Left hindlimb (tissue), 1 donor: ENCODE data around the gene MMP24.
"Not testable (repeated sequence)": the region's sequence is repeated elsewhere in the genome, so short reads cannot be mapped to it uniquely, and the experiment has no call there.

ENCODE experiments used
- DNase-seq: peaks from one replicate; pipeline ENCODE4 v3.0.0-alpha.2; 2018

The MMP24 gene

GRCh38 chr20:35262321-35262720, 35.8 kb downstream of the MMP24 start:
- DNase-seq: not testable (repeated sequence)

GRCh38 chr20:35262731-35263531, 36.4 kb downstream of the MMP24 start:
- DNase-seq: not testable (repeated sequence)

- no peak for DNase-seq
Measured at GRCh38 chr20:35263532-35264341, 37.2 kb downstream of the MMP24 start.

- no peak for DNase-seq
Measured at GRCh38 chr20:35264755-35265154, 38.3 kb downstream of the MMP24 start.

GRCh38 chr20:35267092-35267491, 40.6 kb downstream of the MMP24 start:
- DNase-seq: no peak

GRCh38 chr20:35269055-35269781, 42.7 kb downstream of the MMP24 start:
- DNase-seq: no peak

- DNase-seq: no peak
Measured at GRCh38 chr20:35270021-35270902, 43.8 kb downstream of the MMP24 start.

GRCh38 chr20:35271073-35271882, 44.8 kb downstream of the MMP24 start:
- no peak for DNase-seq

GRCh38 chr20:35271904-35272303, 45.4 kb downstream of the MMP24 start:
- no peak for DNase-seq

GRCh38 chr20:35273449-35274171, 47.1 kb downstream of the MMP24 start:
- no peak for DNase-seq

GRCh38 chr20:35274172-35275092, 47.9 kb downstream of the MMP24 start:
- no peak for DNase-seq

- DNase-seq: no peak
Measured at GRCh38 chr20:35275741-35276251, 49.3 kb downstream of the MMP24 start.

GRCh38 chr20:35276408-35276807, 49.9 kb downstream of the MMP24 start:
- DNase-seq: no peak

GRCh38 chr20:35277127-35277526, 50.6 kb downstream of the MMP24 start:
- no peak for DNase-seq

- peak; percentile 91 for DNase-seq
Measured at GRCh38 chr20:35277531-35278395, 51.3 kb downstream of the MMP24 start, which contains the start of gene MMP24OS. TSS of gene MMP24OS (minus strand) at chr20:35278122. CDS start at chr20:35277929, 193 bp downstream.

- DNase-seq: no peak
Measured at GRCh38 chr20:35279040-35279439, 52.5 kb downstream of the MMP24 start.

- no peak for DNase-seq
Measured at GRCh38 chr20:35279533-35280174, 53.2 kb downstream of the MMP24 start.

GRCh38 chr20:35280523-35280922, 54.0 kb downstream of the MMP24 start:
- DNase-seq: no peak
